AG04450 (cell line): ENCODE data around the gene CAMK2N2. TPM values are rescaled to one million over a fixed set of nuclear protein-coding genes. Genes with fewer than 3 reads are reported as not detected.

Experiments used
- CTCF ChIA-PET: fragments of 300-600, 350-600 bp; formaldehyde crosslinking; extraction: SDS; loops from one replicate; lab custom pipeline; 2022; ENCODE audit warnings: antibody characterized with exemption, inconsistent platforms; lab: Charles Lee
- POLR2A ChIA-PET: fragments of 350-600 bp; formaldehyde crosslinking; extraction: SDS; loops from one replicate; lab custom pipeline; 2021; ENCODE audit warnings: antibody characterized with exemption, inconsistent platforms; lab: Yijun Ruan, JAX
- DNase-seq: peaks from one replicate; pipeline ENCODE4 v3.0.0-alpha.2; 2011; ENCODE audit warnings: low read depth, low spot score
- H3K27ac ChIP-seq: one replicate; pipeline ENCODE4 v1.5.1; 2012; ENCODE audit warnings: low read depth, low read length, control low read depth
- H3K27me3 ChIP-seq: one replicate; pipeline ENCODE4 v1.6.0; 2012; ENCODE audit warnings: low read length; ENCODE audit not compliant: control insufficient read depth, insufficient read depth
- H3K4me3 ChIP-seq: 2 replicates; pipeline ENCODE4 v1.5.1; 2011; ENCODE audit warnings: mild to moderate bottlenecking, low read depth, low read length, control low read depth
- H3K9me3 ChIP-seq: 2 replicates; pipeline ENCODE4 v1.5.1; 2012; ENCODE audit warnings: low read length; ENCODE audit not compliant: control insufficient read depth, insufficient read depth
- CTCF ChIP-seq: IDR thresholded peaks from 2 replicates; pipeline ENCODE4 v1.5.1; 2011; ENCODE audit warnings: low read depth, low read length, control low read depth, inconsistent platforms
- polyA plus RNA-seq: library from polyadenylated mRNA; depleted of rRNA; stranded (reverse); fragments of >200 nt; gene quantifications from 2 replicates; pipeline ENCODE4 v1.2.3, GENCODE V29; 2011

Gene CAMK2N2
- polyA plus RNA-seq, 1 experiment: 0.07 TPM

GRCh38 chr3:184296616-184297015 is 35.3 kb upstream of the CAMK2N2 start:
- TF ChIP-seq CTCF: no peak
- H3K9me3 ChIP-seq: no peaks in the 10 kb centered on the region; the same call in 1 of the 2 replicates
- H3K27me3 ChIP-seq: peaks cover 14% of the 10 kb centered on the region
- no peak overlapping the region for H3K4me3 ChIP-seq
- DNase-seq: no peak
- CTCF ChIA-PET: interaction anchor here (1.0 kb wide), 1 partner anchor 47 kb away, joined by 3 read pairs; no protein-coding TSS in a partner anchor
- POLR2A ChIA-PET: no interaction called here
- H3K27ac ChIP-seq: no peak overlapping the region

GRCh38 chr3:184295771-184296170 is 34.4 kb upstream of the CAMK2N2 start:
- no peak overlapping the region for H3K27ac ChIP-seq
- no peak for TF ChIP-seq CTCF
- DNase-seq: no peak
- CTCF ChIA-PET: interaction anchor here (1.0 to 2.1 kb wide), 2 partner anchors 46 to 400 kb away, joined by 3 to 6 read pairs; no protein-coding TSS in a partner anchor
- no peaks in the 10 kb centered on the region; the same call in 1 of the 2 replicates for H3K9me3 ChIP-seq
- H3K27me3 ChIP-seq: peaks cover 14% of the 10 kb centered on the region
- POLR2A ChIA-PET: no interaction called here
- H3K4me3 ChIP-seq: no peak overlapping the region

- DNase-seq: no peak
- no peak for TF ChIP-seq CTCF
- ChIA-PET POLR2A (no interaction called here), CTCF (interaction anchor here (0.6 to 1.0 kb wide), 3 partner anchors 28 to 407 kb away, joined by 3 to 12 read pairs (median 3); partner anchors contain the start of gene PARL)
- Histone ChIP-seq H3K27ac (no peak overlapping the region), H3K27me3 (peaks cover 14% of the 10 kb centered on the region), H3K4me3 (no peak overlapping the region), H3K9me3 (no peaks in the 10 kb centered on the region)
Observed at GRCh38 chr3:184291738-184292445, 30.5 kb upstream of the CAMK2N2 start.

GRCh38 chr3:184291044-184291737 is 29.8 kb upstream of the CAMK2N2 start:
- Histone ChIP-seq H3K27me3 (peaks cover 14% of the 10 kb centered on the region), H3K4me3 (no peak overlapping the region), H3K27ac (no peak overlapping the region), H3K9me3 (no peaks in the 10 kb centered on the region)
- POLR2A ChIA-PET: no interaction called here
- TF ChIP-seq CTCF: no peak
- DNase-seq: no peak
- CTCF ChIA-PET: interaction anchor here (0.6 to 2.7 kb wide), 4 partner anchors 65 to 406 kb away, joined by 3 to 31 read pairs (median 4); partner anchors contain the start of gene PARL

GRCh38 chr3:184290331-184290730 is 29.0 kb upstream of the CAMK2N2 start:
- peaks cover 16% of the 10 kb centered on the region for H3K27me3 ChIP-seq
- CTCF ChIA-PET: interaction anchor here (0.9 to 2.7 kb wide), 2 partner anchors 64 to 394 kb away, joined by 4 to 31 read pairs; no protein-coding TSS in a partner anchor
- TF ChIP-seq CTCF: no peak
- no peak overlapping the region for H3K4me3 ChIP-seq
- H3K9me3 ChIP-seq: no peaks in the 10 kb centered on the region
- no peak for DNase-seq
- POLR2A ChIA-PET: no interaction called here
- no peak overlapping the region for H3K27ac ChIP-seq
